Esophagus squamous epithelium (tissue), 4 donors: ENCODE results near the gene TUBG1.
A peak's percentile ranks its signal among the peaks of the same experiment; 100 is the strongest.

Experiments used
- CTCF ChIP-seq, 6 experiments: fragments of 450-650 bp in 4 of 6; fragments of 200-600 bp in 2 of 6; sonication (generic) in 2 of 6; IDR thresholded peaks; one replicate each; pipeline ENCODE4 v1.5.1; 2016 to 2019; ENCODE audit warnings: antibody characterized with exemption in 6 of 6, mild to moderate bottlenecking in 4 of 6, moderate library complexity in 4 of 6
- POLR2A ChIP-seq, 4 donors: fragments of 450-650 bp; IDR thresholded peaks; one replicate each; pipeline ENCODE4 v1.6.1; 2017; ENCODE audit warnings: antibody characterized with exemption in 4 of 4, mild to moderate bottlenecking in 4 of 4, moderate library complexity in 3 of 4

DNA sequence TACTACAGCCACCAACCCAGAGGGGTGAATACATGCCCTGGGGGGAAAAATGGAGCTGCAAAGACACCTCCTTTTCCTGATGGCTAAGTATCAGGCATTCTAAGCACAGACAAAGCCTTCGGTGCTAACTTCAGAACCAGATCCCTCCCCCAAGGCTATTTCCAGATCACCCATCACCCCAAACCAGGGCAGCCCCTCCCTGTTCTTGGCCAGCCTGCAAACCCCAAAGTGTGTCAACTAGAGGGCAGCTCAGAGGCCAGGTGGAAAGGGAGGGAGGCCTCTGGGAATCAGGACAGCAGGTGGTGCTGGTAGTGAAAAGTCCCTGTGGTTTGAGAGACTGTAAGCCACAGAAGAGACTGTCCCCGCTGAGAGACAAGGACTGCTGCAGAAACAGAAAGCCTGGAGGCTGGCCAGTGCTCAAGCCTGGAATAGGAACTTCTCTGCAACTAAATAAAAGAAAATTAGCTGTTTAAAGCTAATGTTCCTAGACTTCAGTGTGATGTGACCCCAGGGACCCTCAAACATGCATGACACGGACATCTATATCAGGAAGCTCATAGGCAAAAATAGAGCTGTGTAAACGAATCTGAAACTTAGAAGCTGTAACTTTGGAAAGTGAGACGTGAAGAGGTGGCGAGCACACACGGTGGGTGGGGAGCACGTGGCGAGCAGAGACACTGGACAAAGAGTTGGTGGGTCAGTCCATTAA is 9.1 kb downstream of the TUBG1 start:
- TF ChIP-seq CTCF (IDR thresholded peaks at IDR 0.05) (peak in 4 of 6 experiments; percentile 15 to 52 (median 34)), POLR2A (IDR thresholded peaks at IDR 0.05) (no peak)
